Small intestine (tissue), 7 donors: Measurements from ENCODE around the gene SYT3. TPM values are rescaled to one million over a fixed set of nuclear protein-coding genes. Genes with fewer than 3 reads are reported as not detected.
"Not testable (repeated sequence)": the region's sequence is repeated elsewhere in the genome, so short reads cannot be mapped to it uniquely, and the experiment has no call there.

Source experiments
- DNase-seq, 2 donors: peaks; one replicate each; pipeline versions ENCODE4 v3.0.0 to v3.0.0-alpha.2; 2013
- FAIRE-seq: peaks from 2 replicates; lab custom pipeline; 2012; peaks lifted over from hg19 to GRCh38; lab: Jason Lieb, UNC
- H3K27ac ChIP-seq, 3 donors: one replicate each; pipeline ENCODE4 v1.5.1; 2013; ENCODE audit warnings: low read length in 2 of 3, mild to moderate bottlenecking in 2 of 3, control low read depth in 1 of 3, inconsistent platforms in 1 of 3, low read depth in 1 of 3, moderate library complexity in 1 of 3
- H3K27me3 ChIP-seq, 3 donors: one replicate each; pipeline ENCODE4 v1.6.1; 2013; ENCODE audit warnings: low read length in 3 of 3, inconsistent platforms in 1 of 3; ENCODE audit not compliant: control insufficient read depth in 3 of 3, insufficient read depth in 3 of 3
- H3K36me3 ChIP-seq, 3 donors: one replicate each; pipeline ENCODE4 v1.6.1; 2013; ENCODE audit warnings: low read length in 3 of 3, inconsistent platforms in 1 of 3, low read depth in 1 of 3, mild to moderate bottlenecking in 1 of 3, moderate library complexity in 1 of 3; ENCODE audit not compliant: control insufficient read depth in 3 of 3, insufficient read depth in 2 of 3
- H3K4me1 ChIP-seq, 3 donors: one replicate each; pipeline ENCODE4 v1.6.1; 2013; ENCODE audit warnings: low read length in 2 of 3, inconsistent platforms in 1 of 3, low read depth in 1 of 3, mild to moderate bottlenecking in 1 of 3, moderate library complexity in 1 of 3; ENCODE audit not compliant: control insufficient read depth in 3 of 3, insufficient read depth in 2 of 3
- H3K4me3 ChIP-seq, 3 donors: one replicate each; pipeline ENCODE4 v1.5.1; 2013; ENCODE audit warnings: low read length in 3 of 3, control low read depth in 1 of 3, inconsistent platforms in 1 of 3, low read depth in 1 of 3, mild to moderate bottlenecking in 1 of 3, moderate library complexity in 1 of 3
- H3K9me3 ChIP-seq, 2 donors: one replicate each; pipeline ENCODE4 v1.6.1; 2013; ENCODE audit warnings: low read depth in 1 of 2, low read length in 1 of 2; ENCODE audit not compliant: control insufficient read depth in 2 of 2, insufficient read depth in 1 of 2
- WGBS, 3 donors: extraction: QIAGEN DNeasy Blood & Tissue Kit; methylation state at CpG; one replicate each; pipeline ENCODE4 v1.1.7; 2013; 5-methylcytosine and 5-hydroxymethylcytosine counted together
- polyA plus RNA-seq, 4 donors: library from polyadenylated mRNA; stranded (reverse) in 3 of 4; unstranded in 1 of 4; fragments of 200-250 nt in 3 of 4; fragments of 120-200 nt in 1 of 4; gene quantifications; one replicate each; pipeline versions ENCODE4 v1.2.1 to v1.2.3, GENCODE V29; 2013
- donor health status: healthy with polysubstance abuse.
- donor health status: control.
- donor health status: control.
- donor health status: Bipolar disorder and iron deficiency.
- donor health status: healthy.

SYT3 gene
- polyA plus RNA-seq, 4 donors: 0.15 to 0.57 TPM; not detected in 2

DNA sequence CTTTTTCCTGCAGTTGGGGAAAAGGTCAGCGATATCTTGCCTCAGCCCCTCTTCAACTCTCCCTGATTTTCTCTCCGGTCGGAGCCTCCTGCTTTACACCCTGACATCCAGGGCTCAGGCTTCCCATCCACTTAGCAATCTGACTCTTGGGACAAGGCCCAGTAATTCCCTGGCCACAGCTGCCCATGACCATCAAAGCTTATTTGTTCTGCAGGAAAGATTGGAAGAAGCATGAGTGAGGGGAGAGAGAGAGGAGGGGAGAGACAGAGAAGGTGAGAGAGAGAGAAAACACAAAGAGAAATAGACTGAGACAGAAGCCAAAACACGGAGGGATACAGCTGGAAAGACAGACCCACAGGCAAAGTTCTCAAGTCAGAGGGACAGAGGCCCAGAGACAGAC is 13.7 kb downstream of the SYT3 start:
- Histone ChIP-seq H3K27me3 (peaks cover 0 to 3% (median 0%) of the 10 kb centered on the region in 3 donors), H3K36me3 (no peaks in the 10 kb centered on the region), H3K4me1 (no peaks in the 10 kb centered on the region), H3K4me3 (no peak overlapping the region), H3K27ac (no peak overlapping the region), H3K9me3 (no peaks in the 10 kb centered on the region)
- 70 to 71% (median 71%) methylated on average over 4 of the region's 4 CpGs for WGBS, 3 donors
- no peak for DNase-seq
- no peak for FAIRE-seq

DNA sequence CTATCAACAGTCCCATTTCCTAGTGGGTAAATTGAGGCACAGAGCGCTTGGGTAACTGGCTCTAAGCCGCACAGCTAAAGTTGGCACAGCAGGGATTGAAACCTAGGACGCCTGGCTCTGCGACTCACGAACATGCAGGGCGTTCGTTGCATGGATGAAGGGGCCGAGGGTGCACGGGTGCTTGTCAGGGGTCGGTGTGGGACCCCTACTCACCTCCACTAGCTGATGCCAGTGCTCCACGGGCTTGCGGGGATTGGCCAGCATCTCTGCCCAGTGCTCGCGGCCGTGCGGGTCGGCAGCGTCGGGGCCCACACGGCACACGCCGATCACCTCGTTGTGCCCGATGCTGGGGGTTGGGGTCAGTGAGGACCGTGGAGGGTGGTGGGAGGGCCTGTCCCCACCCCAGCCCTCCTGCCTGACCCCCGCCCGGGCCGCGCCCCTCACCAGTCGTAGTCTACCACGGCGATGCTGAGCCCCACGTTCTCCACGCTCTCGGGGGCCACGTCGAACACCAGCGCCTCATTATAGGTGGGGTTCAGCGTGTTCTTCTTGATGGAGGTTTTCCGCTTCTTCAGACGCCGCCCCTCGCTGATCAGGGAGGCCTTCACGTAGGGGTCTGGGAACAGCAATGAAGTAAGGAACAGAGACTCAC is 14.6 kb downstream of the SYT3 start:
- Histone ChIP-seq H3K27ac (no peak overlapping the region), H3K9me3 (no peaks in the 10 kb centered on the region), H3K4me3 (no peak overlapping the region), H3K36me3 (no peaks in the 10 kb centered on the region), H3K4me1 (no peaks in the 10 kb centered on the region), H3K27me3 (peaks cover 0 to 3% (median 0%) of the 10 kb centered on the region in 3 donors)
- no peak for DNase-seq
- WGBS, 3 donors: 90 to 91% (median 90%) methylated on average over 41 to 44 of the region's 44 CpGs
- no peak for FAIRE-seq

DNA sequence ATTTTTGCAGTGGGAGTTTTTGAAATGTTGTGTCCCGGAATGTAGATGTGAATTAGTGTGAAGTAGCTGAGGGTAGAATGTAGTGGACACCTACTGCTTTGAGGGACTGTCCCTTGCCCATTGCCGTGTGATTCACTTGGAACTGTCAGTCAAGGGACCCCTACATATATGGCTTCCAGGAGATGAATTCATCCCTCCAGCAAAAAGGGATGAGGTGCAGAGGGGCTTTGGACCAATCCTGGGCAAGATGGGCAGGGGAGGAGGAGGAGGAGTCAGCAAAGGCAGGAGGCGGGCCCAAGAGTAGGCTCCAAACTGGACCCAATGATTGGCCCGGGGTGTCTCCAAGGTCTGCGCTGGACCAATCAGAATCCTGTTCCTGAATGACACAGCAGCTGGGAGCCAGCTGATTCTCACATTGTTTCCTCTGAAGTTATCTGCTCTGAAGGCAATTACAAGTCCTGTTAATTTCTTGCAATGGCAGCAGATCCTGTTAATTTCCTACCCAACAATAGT is 19.2 kb downstream of the SYT3 start:
- not testable (repeated sequence) for H3K9me3 ChIP-seq, H3K27me3 ChIP-seq, H3K27ac ChIP-seq, FAIRE-seq, DNase-seq, H3K4me3 ChIP-seq, H3K4me1 ChIP-seq, H3K36me3 ChIP-seq
- WGBS, 3 donors: 44 to 80% (median 80%) methylated on average over 1 to 4 of the region's 5 CpGs

DNA sequence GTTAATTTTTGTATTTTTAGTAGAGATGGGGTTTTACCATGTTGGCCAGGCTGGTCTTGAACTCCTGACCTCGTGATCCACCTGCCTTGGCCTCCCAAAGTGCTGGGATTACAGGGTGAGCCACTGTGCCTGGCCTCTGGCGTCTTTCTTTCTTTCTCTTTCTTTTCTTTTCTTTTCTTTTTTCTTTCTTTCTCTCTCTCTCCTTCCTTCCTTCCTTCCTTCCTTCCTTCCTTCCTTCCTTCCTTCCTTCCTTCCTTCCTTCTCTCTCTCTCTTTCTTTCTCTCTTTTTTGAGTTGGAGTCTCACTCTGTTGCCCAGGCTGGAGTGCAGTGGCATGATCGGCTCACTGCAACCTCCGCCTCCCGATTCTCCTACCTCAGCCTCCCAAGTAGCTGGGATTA is 20.5 kb downstream of the SYT3 start:
- DNase-seq, FAIRE-seq, H3K27me3 ChIP-seq, H3K4me1 ChIP-seq, H3K36me3 ChIP-seq, H3K4me3 ChIP-seq, H3K27ac ChIP-seq, H3K9me3 ChIP-seq: not testable (repeated sequence)
- 73 to 80% (median 76%) methylated on average over 5 of the region's 5 CpGs for WGBS, 3 donors

DNA sequence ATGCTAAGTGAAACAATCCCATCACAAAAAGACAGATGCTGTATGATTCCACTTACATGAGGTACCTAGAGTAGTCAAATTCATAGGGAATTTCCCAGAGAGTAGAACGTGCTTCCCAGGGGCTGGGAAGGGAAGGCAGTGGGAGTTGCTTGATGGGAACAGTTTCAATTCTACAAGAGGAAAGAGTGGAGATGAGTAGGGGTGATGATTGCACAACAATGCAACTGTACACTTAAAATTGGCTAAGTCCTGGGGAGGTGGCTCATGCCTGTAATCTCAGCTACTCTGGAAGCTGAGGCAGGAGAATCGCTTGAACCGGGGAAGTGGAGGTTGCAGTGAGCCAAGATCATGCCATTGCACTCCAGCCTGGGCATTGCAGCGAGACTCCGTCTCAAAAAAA is 21.3 kb downstream of the SYT3 start:
- not testable (repeated sequence) for DNase-seq, H3K4me3 ChIP-seq, H3K9me3 ChIP-seq, H3K36me3 ChIP-seq, H3K27ac ChIP-seq, FAIRE-seq, H3K4me1 ChIP-seq, H3K27me3 ChIP-seq
- 77 to 92% (median 87%) methylated on average over 4 of the region's 5 CpGs for whole genome bisulfite sequencing, 3 donors

DNA sequence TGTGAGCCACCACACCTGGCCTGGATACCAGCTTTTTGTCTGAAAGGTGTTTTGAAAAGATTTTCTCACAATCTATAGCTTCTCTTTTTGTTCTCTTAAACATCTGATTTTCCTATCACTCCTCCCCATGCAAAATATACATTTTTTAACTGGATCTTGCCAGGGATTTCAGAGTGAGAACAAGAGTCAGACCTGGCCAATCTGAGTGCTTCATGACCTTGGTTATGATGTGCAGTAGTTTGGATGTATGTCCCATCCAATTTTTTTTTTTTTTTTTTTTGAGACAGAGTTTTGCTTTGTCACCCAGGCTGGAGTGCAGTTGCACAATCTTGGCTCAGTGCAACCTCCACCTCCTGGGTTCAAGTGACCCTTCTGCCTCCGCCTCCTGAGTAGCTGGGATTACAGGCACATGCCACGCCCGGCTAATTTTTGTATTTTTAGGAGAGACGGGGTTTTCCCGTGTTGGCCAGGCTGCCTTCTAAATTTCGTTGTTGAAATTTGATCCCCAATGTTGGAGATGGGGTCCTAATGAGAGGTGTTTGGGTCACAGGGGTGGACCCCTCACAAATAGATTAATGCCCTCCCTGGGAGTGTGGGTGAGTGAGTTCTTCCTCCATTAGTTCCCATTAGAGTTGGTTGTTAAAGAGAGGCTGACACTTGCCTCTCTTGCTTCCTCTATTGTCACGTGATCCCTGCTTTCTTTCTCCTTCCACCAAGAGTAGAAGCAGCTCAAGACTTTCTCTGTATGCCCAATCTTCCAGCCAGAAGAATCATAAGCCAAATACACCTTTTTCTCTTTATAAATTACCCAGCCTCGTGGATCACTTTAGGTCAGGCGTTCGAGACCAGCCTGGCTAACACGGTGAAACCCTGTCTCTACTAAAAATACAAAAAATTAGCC is 26.9 kb downstream of the SYT3 start:
- H3K4me3 ChIP-seq, H3K36me3 ChIP-seq, DNase-seq, FAIRE-seq, H3K27me3 ChIP-seq, H3K27ac ChIP-seq, H3K9me3 ChIP-seq, H3K4me1 ChIP-seq: not testable (repeated sequence)
- 77 to 82% (median 78%) methylated on average over 10 to 11 of the region's 11 CpGs for WGBS, 3 donors

DNA sequence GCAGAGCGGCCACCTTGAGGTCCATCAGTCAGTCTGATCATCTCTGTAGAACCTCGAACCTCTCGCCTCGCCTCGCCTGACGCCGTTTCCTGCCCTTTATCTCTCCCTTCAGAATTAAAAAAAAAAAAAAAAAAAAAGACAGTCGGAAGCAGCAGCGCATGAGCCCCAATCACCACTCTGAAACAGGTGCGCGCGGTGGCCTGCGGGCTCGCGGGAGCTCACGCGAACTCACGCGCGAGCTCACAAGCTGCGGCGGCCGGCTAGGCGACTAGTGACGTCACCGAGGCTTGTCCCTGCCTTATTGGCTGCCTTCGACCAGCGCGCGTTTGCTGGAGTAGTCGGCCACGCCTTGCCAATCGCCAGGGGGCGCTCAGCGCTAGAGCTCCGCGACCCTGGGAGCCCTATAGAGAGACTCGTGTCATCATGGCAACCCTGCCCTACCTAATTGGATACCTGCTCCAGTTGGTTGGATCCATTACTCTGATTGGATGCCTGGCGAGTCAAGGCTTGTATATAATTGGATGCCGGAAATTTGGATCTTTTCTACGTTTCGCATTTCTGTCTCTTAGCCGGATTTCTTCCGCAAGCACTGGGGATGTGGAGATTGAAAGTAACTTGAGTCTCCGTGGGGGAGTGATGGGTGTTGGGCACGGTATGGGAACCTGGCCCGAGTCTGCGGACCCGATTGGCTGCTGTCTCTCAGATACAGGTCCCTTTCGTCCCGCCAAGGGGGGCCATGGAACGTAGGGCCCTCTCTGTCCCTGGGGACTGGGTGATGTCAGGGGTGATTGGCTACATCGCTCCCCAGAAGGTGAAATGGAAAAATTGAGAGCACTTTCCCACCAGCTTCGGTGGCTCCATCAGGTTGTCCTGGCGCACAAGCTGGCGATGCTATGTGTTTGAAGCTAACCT is 31.6 kb downstream of the SYT3 start:
- FAIRE-seq (no peak), DNase-seq (peak; percentile 11 to 60)
- Histone ChIP-seq H3K27me3 (peaks cover 0 to 15% (median 0%) of the 10 kb centered on the region in 3 donors), H3K9me3 (peaks cover 0 to 16% of the 10 kb centered on the region in 2 donors), H3K4me3 (no peak overlapping the region), H3K27ac (no peak overlapping the region), H3K36me3 (no peaks in the 10 kb centered on the region), H3K4me1 (no peaks in the 10 kb centered on the region)
- WGBS, 3 donors: 16 to 32% (median 31%) methylated on average over 54 to 56 of the region's 56 CpGs

DNA sequence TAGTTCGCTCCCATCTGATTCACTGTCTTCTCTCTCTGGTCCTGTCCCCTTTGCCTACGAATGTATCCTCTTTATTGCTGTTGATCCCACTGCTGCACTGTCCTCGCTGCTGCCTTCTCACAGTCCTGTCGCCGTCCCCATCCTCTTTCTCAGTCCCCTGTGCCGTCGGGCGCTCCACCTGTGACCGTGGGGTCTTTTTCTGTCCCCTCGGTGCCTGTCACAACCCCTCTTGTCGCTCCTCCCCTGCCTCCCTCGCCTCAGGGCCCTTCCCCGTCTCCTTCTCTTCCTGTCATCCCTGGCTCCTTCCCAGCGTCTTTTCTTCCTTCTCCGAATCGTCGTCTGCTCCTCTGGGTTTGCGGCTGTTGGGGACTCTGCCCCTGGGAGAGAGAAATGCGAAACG is 32.3 kb downstream of the SYT3 start:
- WGBS, 3 donors: 70 to 84% (median 84%) methylated on average over 20 of the region's 20 CpGs
- FAIRE-seq (no peak), DNase-seq (no peak)
- H3K36me3 ChIP-seq: no peaks in the 10 kb centered on the region
- H3K9me3 ChIP-seq: peaks cover 0 to 16% of the 10 kb centered on the region in 2 donors
- H3K4me3 ChIP-seq: no peak overlapping the region
- peaks cover 0 to 15% (median 0%) of the 10 kb centered on the region in 3 donors for H3K27me3 ChIP-seq
- H3K4me1 ChIP-seq: no peaks in the 10 kb centered on the region
- H3K27ac ChIP-seq: no peak overlapping the region
